GM11168 (cell line): ENCODE results near the gene ZNF366.

Source experiments
- in situ Hi-C: fragments of 300-500 bp; cut with MboI; formaldehyde crosslinking; loops from one replicate; pipeline ENCODE4 v1.12.0; 2022; ENCODE audit warnings: low sequenced_read_pairs; ENCODE audit not compliant: unreplicated experiment

ZNF366 gene

GRCh38 chr5:72522607-72523006 lies 15.4 kb upstream of the ZNF366 start:
- in situ Hi-C loops = loop anchor here (10.0 kb wide), 1 partner anchor 148 kb away; no protein-coding TSS in a partner anchor

GRCh38 chr5:72519111-72519510 lies 11.9 kb upstream of the ZNF366 start:
- in situ Hi-C loops = no loop called here

- in situ Hi-C loops = no loop called here
Observed at GRCh38 chr5:72518001-72518683, 10.9 kb upstream of the ZNF366 start.

GRCh38 chr5:72516916-72517315 lies 9.7 kb upstream of the ZNF366 start:
- in situ Hi-C loops = no loop called here

GRCh38 chr5:72515211-72515610 lies 8.0 kb upstream of the ZNF366 start:
- in situ Hi-C loops = no loop called here

GRCh38 chr5:72512593-72512860 lies 5.3 kb upstream of the ZNF366 start:
- in situ Hi-C loops = no loop called here

- in situ Hi-C loops = no loop called here
Observed at GRCh38 chr5:72511774-72512592, 4.8 kb upstream of the ZNF366 start.

- in situ Hi-C loops = no loop called here
Observed at GRCh38 chr5:72511366-72511765, 4.2 kb upstream of the ZNF366 start.

- in situ Hi-C loops = no loop called here
Observed at GRCh38 chr5:72510610-72511181, 3.5 kb upstream of the ZNF366 start.

GRCh38 chr5:72509401-72509800 lies 2.2 kb upstream of the ZNF366 start:
- in situ Hi-C loops = no loop called here

- in situ Hi-C loops = no loop called here
Observed at GRCh38 chr5:72508241-72509170, 1.3 kb upstream of the ZNF366 start.

GRCh38 chr5:72507907-72508238 lies 663 bp upstream of the ZNF366 start:
- in situ Hi-C loops = no loop called here

GRCh38 chr5:72506158-72506549 lies 1.1 kb downstream of the ZNF366 start:
- in situ Hi-C loops = no loop called here

- in situ Hi-C loops = no loop called here
Observed at GRCh38 chr5:72505539-72506157, 1.6 kb downstream of the ZNF366 start.

GRCh38 chr5:72505016-72505415 lies 2.2 kb downstream of the ZNF366 start:
- in situ Hi-C loops = no loop called here

GRCh38 chr5:72503888-72504491 lies 3.2 kb downstream of the ZNF366 start:
- in situ Hi-C loops = no loop called here

GRCh38 chr5:72501488-72501887 lies 5.7 kb downstream of the ZNF366 start:
- in situ Hi-C loops = no loop called here

GRCh38 chr5:72499730-72500129 lies 7.5 kb downstream of the ZNF366 start:
- in situ Hi-C loops = no loop called here

GRCh38 chr5:72499090-72499489 lies 8.1 kb downstream of the ZNF366 start:
- in situ Hi-C loops = no loop called here

GRCh38 chr5:72498284-72498683 lies 8.9 kb downstream of the ZNF366 start:
- in situ Hi-C loops = no loop called here
